ENCODE measurements around the gene UMODL1.

The UMODL1 gene

DNA sequence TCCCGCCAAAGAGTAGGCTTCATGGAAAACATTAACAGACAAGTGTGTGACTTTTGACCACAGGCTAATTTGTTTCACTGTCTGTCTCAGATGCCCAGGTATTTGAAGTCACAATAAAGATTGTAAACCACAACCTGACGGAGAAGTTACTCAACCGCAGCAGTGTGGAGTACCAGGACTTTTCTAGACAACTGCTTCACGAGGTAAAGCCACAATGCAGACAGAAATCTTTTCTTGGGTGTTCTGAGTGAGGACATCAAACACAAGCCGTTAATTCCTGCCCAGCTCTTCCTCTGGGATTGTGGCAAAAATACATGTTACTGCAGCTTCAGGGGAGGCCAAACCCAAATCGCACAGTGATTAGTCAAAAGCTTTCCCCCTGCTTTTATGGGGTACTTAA lies 31.0 kb downstream of the UMODL1 start:
- Mint-ChIP-seq H3K4me1 (ENCODE audit: low read depth) (no peaks in the 10 kb centered on the region), H3K36me3 (ENCODE audit: low read depth) (no peaks in the 10 kb centered on the region), H3K9me3 (no peaks in the 10 kb centered on the region), H3K27ac (no peak overlapping the region), H3K4me3 (no peak overlapping the region), H3K27me3 (ENCODE audit: low read depth) (peaks cover 24% of the 10 kb centered on the region)

DNA sequence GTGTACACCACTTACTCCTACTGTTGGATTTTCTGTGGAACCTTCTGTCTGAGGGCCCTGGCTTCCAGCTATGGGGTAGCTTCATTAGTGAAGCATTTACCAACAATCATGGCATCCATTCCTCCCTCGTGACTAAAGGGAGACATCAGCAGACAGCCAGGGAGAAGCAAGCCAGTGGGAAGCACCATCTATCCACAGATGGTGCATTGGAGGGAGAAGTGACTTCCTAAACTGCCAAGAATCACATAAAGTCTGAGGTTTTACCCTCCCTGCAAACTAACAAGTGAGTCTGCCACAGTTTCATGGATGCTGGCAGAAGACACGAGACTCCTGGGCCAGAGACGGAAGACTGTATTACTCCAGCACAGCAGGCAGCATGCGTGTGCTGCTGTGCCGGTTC lies 31.4 kb downstream of the UMODL1 start:
- Mint-ChIP-seq H3K36me3 (ENCODE audit: low read depth) (no peaks in the 10 kb centered on the region), H3K4me3 (no peak overlapping the region), H3K27ac (no peak overlapping the region), H3K4me1 (ENCODE audit: low read depth) (no peaks in the 10 kb centered on the region), H3K27me3 (ENCODE audit: low read depth) (peaks cover 22% of the 10 kb centered on the region), H3K9me3 (no peaks in the 10 kb centered on the region)

DNA sequence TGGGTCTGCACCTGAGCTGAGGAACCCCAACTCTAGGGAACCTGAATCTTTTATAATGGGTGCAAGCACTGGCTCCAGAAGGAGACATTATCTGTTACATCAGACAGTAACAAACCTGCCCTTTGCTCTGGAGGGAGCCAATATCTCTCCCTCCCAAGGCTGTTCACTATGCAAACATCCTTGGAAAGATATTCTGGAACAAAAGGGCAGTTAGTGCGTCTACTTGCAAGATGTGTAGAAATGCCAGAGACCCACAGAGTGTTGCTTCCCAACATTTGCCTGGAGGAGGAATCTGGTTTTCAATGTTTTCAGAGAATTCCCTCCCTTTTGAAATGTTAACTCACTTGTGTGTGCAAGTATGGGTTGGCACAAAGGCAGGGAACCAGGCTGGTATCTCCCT lies 31.9 kb downstream of the UMODL1 start:
- Mint-ChIP-seq H3K36me3 (ENCODE audit: low read depth) (no peaks in the 10 kb centered on the region), H3K9me3 (no peaks in the 10 kb centered on the region), H3K27me3 (ENCODE audit: low read depth) (peaks cover 22% of the 10 kb centered on the region), H3K27ac (no peak overlapping the region), H3K4me3 (no peak overlapping the region), H3K4me1 (ENCODE audit: low read depth) (peaks cover 2% of the 10 kb centered on the region)

DNA sequence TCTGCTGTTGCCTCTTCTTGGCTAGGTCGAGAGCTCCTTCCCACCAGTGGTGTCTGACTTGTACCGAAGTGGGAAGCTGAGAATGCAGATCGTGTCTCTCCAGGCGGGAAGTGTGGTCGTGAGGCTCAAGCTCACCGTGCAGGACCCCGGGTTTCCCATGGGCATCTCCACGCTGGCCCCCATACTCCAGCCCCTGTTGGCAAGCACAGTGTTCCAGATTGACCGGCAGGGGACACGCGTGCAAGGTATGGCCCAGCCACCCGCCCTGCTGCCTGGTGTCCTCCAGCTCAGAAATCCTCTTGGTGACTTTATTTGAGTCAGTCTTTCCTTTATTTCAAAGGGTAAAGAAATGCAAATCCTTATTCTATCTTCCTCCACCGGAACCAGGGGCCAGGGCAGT lies 32.7 kb downstream of the UMODL1 start:
- H3K9me3 Mint-ChIP-seq = no peaks in the 10 kb centered on the region
- H3K27me3 Mint-ChIP-seq (ENCODE audit: low read depth) = peaks cover 22% of the 10 kb centered on the region
- no peak overlapping the region for H3K27ac Mint-ChIP-seq
- H3K4me1 Mint-ChIP-seq (ENCODE audit: low read depth) = peaks cover 3% of the 10 kb centered on the region
- H3K4me3 Mint-ChIP-seq = no peak overlapping the region
- no peaks in the 10 kb centered on the region for H3K36me3 Mint-ChIP-seq (ENCODE audit: low read depth)

DNA sequence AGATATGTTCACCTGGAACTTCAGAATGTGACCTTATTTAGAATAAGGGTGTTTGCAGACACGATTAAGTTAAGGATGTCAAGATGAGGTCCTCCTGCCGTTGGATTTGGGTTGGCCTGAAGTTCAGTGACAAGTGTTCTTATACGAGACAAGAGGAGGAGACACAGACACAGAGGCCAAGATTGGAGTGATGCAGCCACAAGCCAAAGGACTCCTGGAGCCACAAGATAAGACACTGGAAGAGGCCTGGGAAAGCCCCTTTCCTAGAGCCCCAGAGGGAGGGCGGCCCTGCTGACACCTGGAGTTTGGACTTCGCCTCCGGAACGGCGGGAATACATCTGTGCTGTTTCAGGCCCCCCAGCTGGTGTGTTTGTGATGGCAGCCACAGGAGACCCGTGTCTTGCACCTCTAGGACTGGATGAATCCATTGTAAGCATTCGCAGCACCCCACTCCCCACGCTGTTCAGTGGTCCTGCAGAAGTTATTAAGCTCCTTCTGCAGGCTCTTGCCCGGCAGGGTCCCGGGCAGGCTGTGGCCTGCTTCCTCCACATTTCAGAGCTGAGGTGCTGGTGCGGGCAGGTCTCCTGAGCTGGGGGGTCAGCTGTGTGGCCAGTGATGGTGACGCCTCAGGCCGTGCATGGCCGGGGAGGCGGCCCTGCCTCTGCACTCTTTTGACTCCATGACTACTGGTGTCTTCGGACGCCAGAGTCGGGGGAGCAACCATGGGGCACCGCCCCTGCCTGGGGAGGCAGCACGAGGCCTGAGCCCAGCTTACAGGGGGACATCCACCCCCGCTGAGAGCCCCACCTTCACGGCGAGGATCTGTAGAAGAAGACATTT lies 34.6 kb downstream of the UMODL1 start:
- no peak overlapping the region for H3K4me3 Mint-ChIP-seq
- H3K27me3 Mint-ChIP-seq (ENCODE audit: low read depth) = peaks cover 22% of the 10 kb centered on the region
- H3K9me3 Mint-ChIP-seq = no peaks in the 10 kb centered on the region
- H3K27ac Mint-ChIP-seq = no peak overlapping the region
- no peaks in the 10 kb centered on the region for H3K36me3 Mint-ChIP-seq (ENCODE audit: low read depth)
- H3K4me1 Mint-ChIP-seq (ENCODE audit: low read depth) = peaks cover 3% of the 10 kb centered on the region

DNA sequence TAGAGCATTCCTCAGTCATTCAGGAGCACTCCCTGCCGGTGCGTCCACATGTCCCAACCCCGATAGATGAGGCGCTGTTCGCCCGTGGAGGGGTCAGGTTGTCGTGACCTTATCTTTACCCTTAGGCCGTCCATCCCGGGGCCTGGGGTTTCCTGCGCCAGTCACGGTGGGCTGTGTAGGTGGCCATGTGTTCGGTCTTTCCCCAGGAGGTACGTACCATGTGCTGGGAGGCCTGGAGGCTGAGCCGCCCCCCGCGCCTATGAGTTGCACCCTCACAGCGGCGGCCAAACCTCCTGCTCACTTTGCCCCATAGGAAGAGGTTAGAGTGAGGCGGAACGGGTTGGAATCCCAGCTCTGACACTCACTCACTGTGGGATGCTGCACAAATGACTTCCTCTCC lies 35.3 kb downstream of the UMODL1 start:
- no peak overlapping the region for H3K4me3 Mint-ChIP-seq
- H3K27ac Mint-ChIP-seq = no peak overlapping the region
- peaks cover 3% of the 10 kb centered on the region for H3K4me1 Mint-ChIP-seq (ENCODE audit: low read depth)
- H3K27me3 Mint-ChIP-seq (ENCODE audit: low read depth) = peaks cover 18% of the 10 kb centered on the region
- H3K36me3 Mint-ChIP-seq (ENCODE audit: low read depth) = no peaks in the 10 kb centered on the region
- no peaks in the 10 kb centered on the region for H3K9me3 Mint-ChIP-seq

DNA sequence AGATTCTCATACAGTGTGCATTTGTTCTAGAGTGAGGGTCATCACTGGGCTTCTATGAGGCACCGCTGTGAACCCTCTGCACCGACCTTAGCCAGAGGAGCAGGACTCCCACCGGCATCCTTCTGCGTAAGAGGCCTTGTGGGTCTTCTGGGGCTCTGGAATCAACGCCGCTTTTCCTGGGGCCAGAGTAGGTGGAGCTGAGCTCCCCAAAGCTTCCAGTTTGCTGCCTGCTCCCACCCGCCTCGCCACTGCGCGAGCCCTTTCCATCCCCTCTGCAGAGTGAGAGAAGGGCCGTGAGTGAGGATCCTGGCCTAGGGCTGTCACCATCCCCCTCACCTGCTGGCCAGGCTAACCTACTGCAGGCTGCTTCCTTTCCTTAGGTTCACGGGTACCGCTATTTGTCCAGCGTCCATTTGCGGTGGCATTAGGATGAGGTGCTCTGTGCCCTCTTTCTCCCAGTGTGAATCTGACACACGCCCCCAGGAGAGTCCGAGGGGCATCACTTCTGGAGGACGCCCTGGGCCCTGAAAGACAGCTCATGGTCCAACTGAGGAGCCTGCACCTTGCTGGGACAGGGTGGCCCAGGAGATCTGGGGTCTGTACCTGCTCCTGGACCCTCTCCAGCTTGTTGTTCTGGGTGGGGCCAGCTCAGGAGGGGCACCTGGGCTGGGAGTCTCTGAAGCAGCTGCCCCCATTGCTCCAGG lies 36.2 kb downstream of the UMODL1 start:
- no peaks in the 10 kb centered on the region for H3K9me3 Mint-ChIP-seq
- peaks cover 3% of the 10 kb centered on the region for H3K4me1 Mint-ChIP-seq (ENCODE audit: low read depth)
- H3K36me3 Mint-ChIP-seq (ENCODE audit: low read depth) = no peaks in the 10 kb centered on the region
- no peak overlapping the region for H3K27ac Mint-ChIP-seq
- no peak overlapping the region for H3K4me3 Mint-ChIP-seq
- H3K27me3 Mint-ChIP-seq (ENCODE audit: low read depth) = peaks cover 10% of the 10 kb centered on the region

DNA sequence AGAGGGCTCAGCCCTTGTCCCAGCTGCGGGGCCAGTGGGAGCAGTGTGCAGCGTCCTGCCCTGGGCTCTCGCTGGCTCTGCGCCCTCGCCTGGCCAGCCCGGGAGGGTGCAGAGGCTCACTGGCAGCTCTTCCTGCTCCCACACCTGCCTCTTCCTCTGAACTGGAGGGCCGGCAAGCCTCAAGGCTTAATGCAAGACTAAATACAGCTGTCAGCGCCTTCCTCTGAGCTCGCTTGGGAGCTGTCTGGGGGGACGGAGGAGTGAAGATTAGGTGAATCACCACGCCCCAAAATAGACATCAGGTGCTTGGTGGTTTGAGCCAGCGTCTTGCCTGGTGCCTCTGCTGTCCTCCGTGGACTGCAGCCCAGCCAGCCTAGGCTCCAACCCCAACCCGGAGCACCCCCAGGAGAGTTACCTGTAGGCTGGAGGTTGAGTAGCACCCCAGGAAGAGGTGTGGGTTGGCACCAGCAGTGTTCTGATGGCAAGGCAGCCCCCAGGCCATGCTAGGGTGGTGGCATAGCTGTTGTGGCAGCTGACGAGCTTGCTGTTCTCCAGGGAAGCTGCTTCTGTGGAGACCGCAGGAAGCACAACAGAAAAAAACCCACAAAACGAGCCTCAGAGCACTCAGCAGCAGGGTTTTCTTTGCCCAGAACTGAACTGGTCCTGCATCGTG lies 36.9 kb downstream of the UMODL1 start:
- peaks cover 3% of the 10 kb centered on the region for H3K4me1 Mint-ChIP-seq (ENCODE audit: low read depth)
- no peaks in the 10 kb centered on the region for H3K9me3 Mint-ChIP-seq
- H3K27me3 Mint-ChIP-seq (ENCODE audit: low read depth) = peaks cover 5% of the 10 kb centered on the region
- H3K27ac Mint-ChIP-seq = no peak overlapping the region
- H3K36me3 Mint-ChIP-seq (ENCODE audit: low read depth) = no peaks in the 10 kb centered on the region
- H3K4me3 Mint-ChIP-seq = no peak overlapping the region

DNA sequence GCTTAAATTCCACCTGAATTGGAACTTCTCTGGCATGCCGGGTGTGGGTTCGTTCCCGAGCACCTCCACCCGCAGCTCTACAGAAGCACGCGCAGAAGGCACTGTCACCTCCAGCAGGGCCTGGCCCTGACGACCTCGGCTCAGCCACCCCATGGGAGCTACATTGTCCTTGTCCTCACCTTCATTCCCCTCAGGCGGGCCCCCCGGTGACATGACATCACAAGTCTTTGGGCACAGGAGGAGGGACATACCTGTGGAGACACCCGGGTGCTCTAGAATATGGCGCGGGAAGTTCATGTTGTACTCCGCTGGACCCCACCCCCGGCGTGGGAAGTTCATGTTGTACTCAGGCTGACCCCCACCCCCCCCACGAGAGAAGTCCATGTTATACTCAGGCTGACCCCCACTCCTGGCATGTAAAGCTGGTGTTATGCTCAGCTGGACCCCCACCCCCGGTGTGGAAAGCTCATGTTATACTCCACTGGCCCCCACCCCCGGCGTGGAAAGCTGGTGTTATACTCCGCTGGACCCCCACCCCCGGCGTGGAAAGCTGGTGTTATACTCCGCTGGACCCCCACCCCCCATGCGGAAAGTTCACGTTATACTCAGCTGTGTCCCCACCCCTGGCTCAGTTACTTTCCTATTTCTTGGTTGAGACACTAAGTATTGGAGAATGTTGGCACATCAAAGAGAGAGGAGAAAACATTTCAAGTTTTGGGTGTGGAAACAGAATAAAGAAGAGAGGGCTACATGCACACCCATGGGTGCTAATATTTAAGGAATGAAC lies 37.6 kb downstream of the UMODL1 start:
- no peak overlapping the region for H3K27ac Mint-ChIP-seq
- peaks cover 1% of the 10 kb centered on the region for H3K27me3 Mint-ChIP-seq (ENCODE audit: low read depth)
- H3K4me1 Mint-ChIP-seq (ENCODE audit: low read depth) = peaks cover 3% of the 10 kb centered on the region
- no peak overlapping the region for H3K4me3 Mint-ChIP-seq
- no peaks in the 10 kb centered on the region for H3K36me3 Mint-ChIP-seq (ENCODE audit: low read depth)
- H3K9me3 Mint-ChIP-seq = no peaks in the 10 kb centered on the region

DNA sequence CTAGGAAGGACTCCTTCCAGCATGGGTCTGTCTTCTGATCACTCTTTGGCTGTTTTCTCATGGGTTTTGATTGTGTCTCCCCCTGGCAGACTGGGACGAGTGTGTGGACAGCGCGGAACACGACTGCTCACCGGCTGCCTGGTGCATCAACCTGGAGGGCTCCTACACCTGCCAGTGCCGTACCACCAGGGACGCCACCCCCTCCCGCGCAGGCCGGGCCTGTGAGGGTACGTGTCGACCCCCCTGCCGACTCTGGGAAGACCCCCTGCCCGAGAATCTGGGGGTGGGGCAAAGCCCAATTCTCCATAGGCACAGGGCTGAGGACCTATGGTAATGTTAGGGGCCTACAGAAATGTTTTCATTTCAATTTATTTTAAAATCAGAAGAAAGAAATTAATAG lies 38.4 kb downstream of the UMODL1 start:
- Mint-ChIP-seq H3K27me3 (ENCODE audit: low read depth) (no peaks in the 10 kb centered on the region), H3K27ac (no peak overlapping the region), H3K9me3 (no peaks in the 10 kb centered on the region), H3K4me3 (no peak overlapping the region), H3K36me3 (ENCODE audit: low read depth) (no peaks in the 10 kb centered on the region), H3K4me1 (ENCODE audit: low read depth) (peaks cover 3% of the 10 kb centered on the region)

DNA sequence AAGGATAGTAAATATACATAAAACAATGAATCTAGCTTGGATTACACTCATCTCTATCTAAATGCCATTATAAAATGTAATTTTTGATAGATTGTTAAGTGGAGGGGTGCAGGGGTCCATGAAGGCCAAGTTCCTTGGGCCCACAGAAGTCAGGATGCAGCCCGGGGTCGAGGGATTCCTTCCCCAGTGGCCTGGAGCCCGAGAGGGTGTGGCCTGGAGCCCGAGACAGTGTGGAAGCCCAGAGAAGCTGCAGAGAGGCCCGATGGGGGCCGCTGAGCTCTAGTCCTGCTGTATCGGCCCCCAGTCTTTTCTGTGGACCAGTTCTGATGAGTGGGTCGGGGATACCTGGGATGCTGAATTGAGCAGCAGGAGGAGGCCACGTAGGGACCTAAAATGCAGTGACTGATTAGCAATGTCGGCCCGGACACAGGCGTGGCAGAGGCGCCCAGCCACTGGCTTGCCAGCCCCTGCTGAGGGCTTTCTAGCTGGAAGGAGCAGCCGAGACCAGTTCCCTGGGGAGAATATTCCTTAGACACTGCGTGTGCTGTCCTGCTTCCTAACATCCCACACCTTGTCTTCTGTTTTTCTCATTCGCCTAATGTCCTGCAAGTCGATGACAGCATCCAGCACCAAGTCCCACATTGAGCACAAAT lies 38.9 kb downstream of the UMODL1 start:
- Mint-ChIP-seq H3K36me3 (ENCODE audit: low read depth) (no peaks in the 10 kb centered on the region), H3K27me3 (ENCODE audit: low read depth) (no peaks in the 10 kb centered on the region), H3K9me3 (no peaks in the 10 kb centered on the region), H3K4me3 (no peak overlapping the region), H3K4me1 (ENCODE audit: low read depth) (peaks cover 3% of the 10 kb centered on the region), H3K27ac (no peak overlapping the region)

DNA sequence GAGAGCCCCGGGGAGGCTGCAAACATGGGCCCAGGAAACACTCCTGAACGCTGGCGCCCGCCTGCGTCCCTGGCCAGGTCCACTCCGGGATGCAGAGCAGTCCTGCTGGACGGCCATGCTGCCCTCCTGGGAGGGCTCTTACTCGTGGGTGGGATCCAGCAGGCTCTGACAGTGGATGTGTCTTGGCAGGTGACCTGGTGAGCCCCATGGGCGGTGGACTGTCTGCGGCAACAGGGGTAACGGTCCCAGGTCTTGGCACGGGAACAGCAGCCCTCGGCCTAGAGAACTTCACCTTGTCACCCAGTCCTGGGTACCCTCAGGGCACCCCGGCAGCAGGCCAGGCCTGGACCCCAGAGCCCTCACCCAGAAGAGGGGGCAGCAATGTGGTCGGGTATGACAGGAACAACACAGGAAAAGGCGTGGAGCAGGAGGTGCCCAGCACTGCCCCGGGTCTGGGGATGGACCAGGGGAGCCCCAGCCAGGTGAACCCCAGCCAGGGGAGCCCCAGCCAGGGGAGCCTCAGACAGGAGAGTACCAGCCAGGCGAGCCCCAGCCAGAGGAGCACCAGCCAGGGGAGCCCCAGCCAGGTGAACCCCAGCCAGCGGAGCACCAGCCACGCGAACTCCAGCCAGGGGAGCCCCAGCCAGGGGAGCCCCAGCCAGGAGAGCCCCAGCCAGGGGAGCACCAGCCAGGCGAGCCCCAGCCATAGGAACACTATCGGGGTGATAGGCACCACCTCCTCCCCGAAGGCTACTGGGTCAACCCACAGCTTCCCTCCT lies 39.8 kb downstream of the UMODL1 start:
- no peaks in the 10 kb centered on the region for H3K36me3 Mint-ChIP-seq (ENCODE audit: low read depth)
- H3K27ac Mint-ChIP-seq = no peak overlapping the region
- no peak overlapping the region for H3K4me3 Mint-ChIP-seq
- no peaks in the 10 kb centered on the region for H3K27me3 Mint-ChIP-seq (ENCODE audit: low read depth)
- no peaks in the 10 kb centered on the region for H3K9me3 Mint-ChIP-seq
- H3K4me1 Mint-ChIP-seq (ENCODE audit: low read depth) = peaks cover 3% of the 10 kb centered on the region

DNA sequence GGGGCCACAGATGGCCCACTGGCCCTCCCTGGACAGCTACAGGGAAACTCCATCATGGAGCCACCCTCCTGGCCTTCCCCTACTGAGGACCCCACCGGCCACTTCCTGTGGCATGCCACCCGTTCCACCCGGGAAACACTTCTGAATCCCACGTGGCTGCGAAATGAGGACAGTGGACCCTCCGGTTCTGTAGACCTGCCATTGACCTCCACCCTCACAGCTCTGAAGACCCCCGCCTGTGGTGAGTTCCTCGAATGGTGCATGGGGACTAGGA lies 40.3 kb downstream of the UMODL1 start:
- Mint-ChIP-seq H3K4me3 (no peak overlapping the region), H3K36me3 (ENCODE audit: low read depth) (no peaks in the 10 kb centered on the region), H3K4me1 (ENCODE audit: low read depth) (peaks cover 3% of the 10 kb centered on the region), H3K9me3 (no peaks in the 10 kb centered on the region), H3K27ac (no peak overlapping the region), H3K27me3 (ENCODE audit: low read depth) (no peaks in the 10 kb centered on the region)

All from T-helper 1 cell treated with Interleukin-12 subunit alpha and Interleukin-12 subunit beta and Interleukin-4 antibody, amounts not matched to agents 30 μg/mL and 1 μg/mL, for 36 hours (primary cell).